ENCODE results near the gene MT1F.

GRCh38 chr16:56649271-56649670 is 8.5 kb upstream of the MT1F start:
- TF ChIP-seq CTCF (IDR thresholded peaks at IDR 0.05) (no peak), EZH2 (IDR thresholded peaks at IDR 0.05) (no peak)

Data from neural progenitor cell (in vitro differentiated cells).